Jurkat, Clone E6-1 (cell line): ENCODE measurements around the gene ANKRD53.
"Not testable (repeated sequence)": the region's sequence is repeated elsewhere in the genome, so short reads cannot be mapped to it uniquely, and the experiment has no call there.

ENCODE experiments used
- DNase-seq: peaks from one replicate; pipeline ENCODE4 v3.0.0-alpha.2; 2011; ENCODE audit warnings: low read depth, low spot score
- H3K4me3 ChIP-seq: 2 replicates; pipeline ENCODE4 v1.5.1; 2011; ENCODE audit warnings: mild to moderate bottlenecking, low read length, control low read depth, moderate library complexity

The ANKRD53 gene

DNA sequence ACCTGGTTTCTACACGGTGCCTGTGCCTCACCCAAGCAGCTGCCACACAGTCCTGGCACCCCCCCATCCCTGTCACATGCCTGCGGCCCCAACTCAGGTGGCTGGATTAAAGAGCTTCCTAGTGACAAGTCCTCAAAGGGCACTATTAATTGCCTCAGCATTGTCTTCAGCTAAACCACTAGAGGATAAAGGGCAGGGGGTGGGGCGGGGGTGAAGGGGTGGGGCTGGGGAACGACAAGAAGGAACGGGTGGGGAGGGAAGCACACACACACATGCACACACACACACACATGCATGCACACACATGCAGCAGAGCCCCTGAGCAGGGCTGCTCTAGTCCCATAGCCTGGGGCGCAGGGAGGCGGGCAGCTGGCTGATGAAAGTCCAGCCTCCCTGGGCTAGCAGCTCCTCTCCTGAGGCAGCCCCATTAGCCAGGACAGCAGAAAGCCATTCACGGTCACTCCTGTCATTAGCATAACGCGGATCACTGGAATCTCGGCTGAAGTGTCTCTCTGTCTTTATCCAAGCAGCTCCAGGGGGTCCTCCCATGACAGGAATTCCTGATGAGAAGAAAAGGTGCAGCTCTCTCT lies 23.6 kb downstream of the ANKRD53 start:
- no peak overlapping the region for H3K4me3 ChIP-seq
- no peak for DNase-seq

GRCh38 chr2:71003396-71003795 lies 25.0 kb downstream of the ANKRD53 start:
- no peak overlapping the region for H3K4me3 ChIP-seq
- no peak for DNase-seq

GRCh38 chr2:71003966-71004755 lies 25.7 kb downstream of the ANKRD53 start:
- no peak overlapping the region for H3K4me3 ChIP-seq
- DNase-seq: no peak

GRCh38 chr2:71004857-71005256 lies 26.4 kb downstream of the ANKRD53 start:
- no peak for DNase-seq

DNA sequence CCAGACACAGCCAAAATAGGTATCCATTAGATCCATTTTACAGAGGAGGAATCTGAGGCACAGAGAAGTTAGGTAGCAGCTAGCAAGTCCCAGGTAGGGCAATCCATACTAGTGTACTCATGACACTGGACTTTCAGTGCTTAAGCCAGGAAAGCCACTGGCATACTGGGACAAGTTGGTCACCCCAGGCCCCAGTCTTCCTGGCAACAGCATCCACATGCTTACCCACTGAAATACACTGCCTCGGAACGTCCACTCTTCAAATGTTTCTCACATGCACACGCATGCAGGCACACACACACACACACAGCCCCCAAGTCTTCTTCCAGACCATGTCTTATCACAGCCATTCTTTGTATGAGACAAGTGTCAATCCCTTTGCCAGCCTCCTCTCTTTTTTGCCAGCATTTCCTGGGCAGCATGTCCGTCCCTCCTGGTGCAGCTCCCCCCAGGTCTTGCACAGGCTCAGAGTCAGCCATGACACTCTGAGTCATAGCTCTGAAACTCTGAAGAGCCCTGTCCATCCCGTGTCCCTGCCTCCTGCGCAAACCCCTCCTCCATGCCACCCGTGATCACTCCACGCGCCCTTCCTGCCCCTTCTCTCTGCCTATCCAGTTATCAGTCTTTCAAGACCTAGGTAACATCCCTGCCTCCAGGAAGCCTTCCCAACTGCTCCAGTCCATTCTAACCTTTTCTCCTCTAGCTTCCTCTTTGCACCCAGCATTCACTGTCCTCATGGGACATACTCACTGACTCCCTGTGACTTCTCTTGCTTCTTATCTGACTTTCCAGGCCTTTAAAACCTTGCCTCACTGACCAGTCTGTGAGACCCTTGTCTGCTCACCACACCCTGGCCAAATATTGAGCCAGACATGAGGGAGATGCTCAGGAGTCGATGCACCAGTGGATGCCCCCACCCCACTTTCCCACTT lies 27.1 kb downstream of the ANKRD53 start:
- DNase-seq: no peak

More at GRCh38 chr2:71004857-71005256, 26.4 kb downstream of the ANKRD53 start:
- H3K4me3 ChIP-seq: no peak overlapping the region

GRCh38 chr2:71006323-71006722 lies 27.9 kb downstream of the ANKRD53 start:
- DNase-seq: no peak

More for the DNA sequence above, 27.1 kb downstream of the ANKRD53 start:
- H3K4me3 ChIP-seq: no peak overlapping the region

GRCh38 chr2:71006955-71007799 lies 28.7 kb downstream of the ANKRD53 start:
- no peak for DNase-seq
- H3K4me3 ChIP-seq: no peak overlapping the region

More at GRCh38 chr2:71006323-71006722, 27.9 kb downstream of the ANKRD53 start:
- no peak overlapping the region for H3K4me3 ChIP-seq

- DNase-seq: no peak
- no peak overlapping the region for H3K4me3 ChIP-seq
These were observed 29.9 kb downstream of the ANKRD53 start for GRCh38 chr2:71008342-71008741.

DNA sequence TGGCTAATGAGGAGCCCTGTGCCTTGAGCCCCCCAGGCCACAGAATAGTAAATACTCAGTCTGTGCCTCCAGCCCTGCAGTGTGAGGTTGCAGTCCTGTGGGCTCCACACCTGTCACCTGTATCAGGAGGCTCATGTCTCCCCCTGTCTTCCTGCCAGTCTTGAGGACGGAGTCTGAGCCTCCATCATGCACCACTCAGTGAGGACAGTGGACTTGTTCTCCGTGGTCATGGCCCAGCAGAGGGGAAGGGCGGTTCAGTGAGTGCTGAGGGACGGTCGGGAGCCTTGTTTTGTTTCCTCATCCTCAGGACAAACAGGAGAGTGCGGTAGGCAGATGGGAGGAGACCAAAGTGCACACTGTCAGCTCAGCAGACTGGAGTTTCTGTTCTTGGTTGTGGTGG lies 33.4 kb downstream of the ANKRD53 start:
- DNase-seq, H3K4me3 ChIP-seq: not testable (repeated sequence)

- H3K4me3 ChIP-seq: no peak overlapping the region
- no peak for DNase-seq
These were observed 40.2 kb downstream of the ANKRD53 start for GRCh38 chr2:71018625-71019024.

GRCh38 chr2:71019989-71020388 lies 41.6 kb downstream of the ANKRD53 start:
- DNase-seq, H3K4me3 ChIP-seq: not testable (repeated sequence)

DNA sequence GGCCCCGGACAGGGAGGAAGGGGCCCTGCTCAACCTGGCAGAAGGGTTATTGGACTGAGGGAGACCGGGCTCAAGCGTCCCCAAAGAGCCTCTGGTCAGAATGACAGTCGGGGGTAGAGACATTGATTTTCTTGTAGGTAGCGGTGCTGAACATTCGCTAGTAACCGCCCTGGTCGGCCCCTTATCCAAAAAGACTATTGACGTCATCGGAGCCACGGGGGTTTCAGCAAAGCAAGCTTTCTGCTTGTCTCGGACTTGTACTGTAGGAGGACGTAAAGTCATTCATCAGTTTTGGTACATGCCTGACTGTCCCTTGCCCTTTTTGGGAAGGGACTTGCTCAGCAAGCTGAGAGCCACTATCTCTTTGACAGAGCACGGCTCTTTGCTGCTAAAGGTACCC lies 43.0 kb downstream of the ANKRD53 start:
- not testable (repeated sequence) for DNase-seq, H3K4me3 ChIP-seq

DNA sequence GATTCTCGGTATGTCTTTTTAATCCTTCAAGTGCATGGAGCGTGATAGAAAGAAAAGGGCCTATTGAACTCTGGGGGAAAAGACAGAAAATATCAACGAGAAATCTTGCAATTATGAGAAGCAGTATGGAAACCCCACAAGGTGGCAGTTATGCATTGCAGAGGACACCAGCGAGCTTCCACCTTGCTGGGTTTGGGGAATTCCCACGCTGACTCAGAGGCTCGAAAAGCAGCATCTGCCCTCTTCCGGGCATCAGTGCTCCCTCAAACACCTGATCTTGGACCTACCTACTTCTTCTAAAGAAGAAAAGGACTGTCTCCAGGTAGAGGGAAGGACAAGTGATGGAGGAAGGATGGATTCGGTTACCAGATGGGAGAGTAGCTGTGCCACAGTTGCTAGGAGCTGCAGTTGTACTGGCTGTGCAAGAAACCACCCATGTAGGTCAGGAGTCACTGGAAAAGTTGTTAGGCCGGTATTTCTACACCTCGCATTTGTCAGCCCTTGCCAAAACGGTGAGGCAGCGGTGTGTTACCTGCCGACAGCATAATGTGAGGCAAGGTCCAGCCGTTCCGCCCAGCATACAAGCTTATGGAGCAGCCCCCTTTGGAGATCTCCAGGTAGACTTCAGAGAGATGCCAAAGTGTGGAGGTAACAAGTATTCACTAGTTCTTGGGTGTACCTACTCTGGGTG lies 45.3 kb downstream of the ANKRD53 start:
- not testable (repeated sequence) for DNase-seq, H3K4me3 ChIP-seq
